ENCODE data around the gene CNOT3. TPM values are rescaled to one million over a fixed set of nuclear protein-coding genes. Genes with fewer than 3 reads are reported as not detected.
"Not testable (repeated sequence)": the region's sequence is repeated elsewhere in the genome, so short reads cannot be mapped to it uniquely, and the experiment has no call there.

CNOT3 gene
- total RNA-seq, 4 donors from 2014 or later: 22.4 to 30.3 (median 29.8) TPM

DNA sequence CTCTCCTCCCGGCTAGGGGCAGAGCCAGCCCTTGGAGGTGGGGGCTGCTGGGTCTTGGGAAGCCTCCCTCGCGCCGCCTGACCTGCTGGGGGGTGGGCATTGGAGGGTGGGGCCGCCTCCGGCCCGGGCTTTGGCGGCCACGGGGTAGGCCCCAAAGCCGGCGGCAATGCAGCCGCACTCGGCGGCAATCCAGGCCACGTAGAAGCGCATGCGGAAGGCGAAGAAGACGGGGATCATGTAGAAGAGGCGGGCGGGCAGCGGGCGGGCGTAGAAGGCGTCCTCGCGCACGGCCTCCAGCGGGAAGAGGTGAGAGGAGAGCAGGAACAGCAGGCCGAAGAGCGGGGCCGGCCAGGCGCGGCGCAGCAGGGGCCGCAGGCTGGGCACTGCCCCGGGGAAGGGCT is 43.1 kb downstream of the CNOT3 start:
- Histone ChIP-seq H3K4me3 (replicated peaks in 1 of 3) (no peak overlapping the region), H3K36me3 (no peaks in the 10 kb centered on the region), H3K27me3 (no peaks in the 10 kb centered on the region), H3K4me1 (no peaks in the 10 kb centered on the region), H3K9me3 (no peaks in the 10 kb centered on the region), H3K27ac (no peak overlapping the region)
- intact Hi-C loops (cut with DNase I): no loop called here
- no peak for DNase-seq
- TF ChIP-seq, protein P1, sequence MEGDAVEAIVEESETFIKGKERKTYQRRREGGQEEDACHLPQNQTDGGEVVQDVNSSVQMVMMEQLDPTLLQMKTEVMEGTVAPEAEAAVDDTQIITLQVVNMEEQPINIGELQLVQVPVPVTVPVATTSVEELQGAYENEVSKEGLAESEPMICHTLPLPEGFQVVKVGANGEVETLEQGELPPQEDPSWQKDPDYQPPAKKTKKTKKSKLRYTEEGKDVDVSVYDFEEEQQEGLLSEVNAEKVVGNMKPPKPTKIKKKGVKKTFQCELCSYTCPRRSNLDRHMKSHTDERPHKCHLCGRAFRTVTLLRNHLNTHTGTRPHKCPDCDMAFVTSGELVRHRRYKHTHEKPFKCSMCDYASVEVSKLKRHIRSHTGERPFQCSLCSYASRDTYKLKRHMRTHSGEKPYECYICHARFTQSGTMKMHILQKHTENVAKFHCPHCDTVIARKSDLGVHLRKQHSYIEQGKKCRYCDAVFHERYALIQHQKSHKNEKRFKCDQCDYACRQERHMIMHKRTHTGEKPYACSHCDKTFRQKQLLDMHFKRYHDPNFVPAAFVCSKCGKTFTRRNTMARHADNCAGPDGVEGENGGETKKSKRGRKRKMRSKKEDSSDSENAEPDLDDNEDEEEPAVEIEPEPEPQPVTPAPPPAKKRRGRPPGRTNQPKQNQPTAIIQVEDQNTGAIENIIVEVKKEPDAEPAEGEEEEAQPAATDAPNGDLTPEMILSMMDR (IDR thresholded peaks at IDR 0.05): no peak
- no peak for TF ChIP-seq POLR2A (IDR thresholded peaks at IDR 0.05)
- WGBS, 2 donors: 96% methylated on average over 36 to 37 of the region's 37 CpGs

DNA sequence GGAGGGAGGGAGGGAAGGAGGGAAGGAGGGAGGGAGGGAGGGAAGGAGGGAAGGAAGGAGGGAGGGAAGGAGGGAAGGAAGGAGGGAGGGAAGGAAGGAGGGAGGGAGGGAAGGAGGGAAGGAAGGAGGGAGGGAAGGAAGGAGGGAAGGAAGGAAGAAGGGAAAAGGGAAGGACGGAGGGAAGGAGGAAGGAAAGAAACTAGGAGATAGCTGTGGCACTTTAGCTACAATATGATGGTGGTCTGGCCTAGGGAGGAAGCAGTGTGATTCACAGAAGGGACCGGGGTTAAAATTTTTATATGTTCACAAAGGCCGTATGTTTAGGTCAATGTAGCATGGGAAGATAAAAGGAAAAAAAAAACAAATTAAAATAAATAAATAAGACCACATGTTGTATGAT is 44.3 kb downstream of the CNOT3 start:
- H3K36me3 ChIP-seq; H3K4me1 ChIP-seq; H3K4me3 ChIP-seq (replicated peaks in 1 of 3); DNase-seq; H3K27ac ChIP-seq; H3K27me3 ChIP-seq; intact Hi-C loops (cut with DNase I); H3K9me3 ChIP-seq: not testable (repeated sequence)
- 92 to 99% methylated on average over 3 of the region's 3 CpGs for WGBS, 2 donors

DNA sequence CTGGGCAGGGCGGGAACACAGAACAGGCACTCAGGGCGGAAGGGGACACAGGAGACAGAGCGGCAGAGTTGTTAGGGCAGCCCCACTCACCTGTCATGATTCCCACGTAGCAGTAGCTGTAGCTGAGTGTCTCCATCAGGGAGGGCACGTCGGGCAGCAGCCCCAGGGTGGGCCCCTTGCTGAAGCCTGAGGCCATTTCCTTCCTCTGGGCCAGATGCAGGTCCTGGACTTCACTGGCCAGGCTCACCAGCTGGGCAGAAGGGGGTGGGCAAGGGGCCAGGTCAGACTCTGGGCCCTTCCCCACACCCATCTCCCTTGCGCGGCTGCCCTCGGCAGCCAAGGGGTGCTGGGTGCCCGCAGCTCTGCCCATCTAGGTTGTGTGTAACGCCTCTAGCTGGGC is 45.9 kb downstream of the CNOT3 start:
- Histone ChIP-seq H3K27ac (no peak overlapping the region), H3K4me3 (replicated peaks in 1 of 3) (no peak overlapping the region), H3K36me3 (no peaks in the 10 kb centered on the region), H3K27me3 (no peaks in the 10 kb centered on the region), H3K4me1 (peaks cover 5 to 6% of the 10 kb centered on the region in 2 donors), H3K9me3 (no peaks in the 10 kb centered on the region)
- TF ChIP-seq, protein P1 (IDR thresholded peaks at IDR 0.05): no peak
- TF ChIP-seq POLR2A (IDR thresholded peaks at IDR 0.05): no peak
- DNase-seq: no peak
- intact Hi-C loops (cut with DNase I): no loop called here
- WGBS, 2 donors: 83 to 94% methylated on average over 6 to 11 of the region's 11 CpGs

DNA sequence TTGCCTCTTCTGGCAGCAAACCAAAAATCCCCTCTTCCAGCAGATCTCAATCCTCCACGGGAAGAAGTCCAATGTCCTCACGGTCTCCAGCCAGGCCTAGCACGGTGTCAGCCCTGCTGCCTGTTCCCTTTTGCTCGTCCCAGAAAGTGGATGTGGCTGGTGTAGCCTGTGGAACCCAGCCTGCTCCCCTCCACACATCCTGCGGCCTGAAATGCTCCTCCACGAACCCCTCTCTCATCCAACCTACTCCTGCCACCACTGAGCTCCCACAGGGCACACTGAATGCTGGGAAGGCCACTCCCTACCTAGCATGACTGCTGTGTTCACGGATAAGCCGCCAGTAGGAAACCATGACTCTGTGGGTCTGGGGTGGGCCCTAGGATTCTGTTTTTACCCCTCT is 48.8 kb downstream of the CNOT3 start:
- 86 to 92% methylated on average over 8 of the region's 8 CpGs for WGBS, 2 donors
- Histone ChIP-seq H3K4me3 (replicated peaks in 1 of 3) (no peak overlapping the region), H3K4me1 (peaks cover 10 to 11% of the 10 kb centered on the region in 2 donors), H3K9me3 (no peaks in the 10 kb centered on the region), H3K27ac (no peak overlapping the region), H3K27me3 (no peaks in the 10 kb centered on the region), H3K36me3 (no peaks in the 10 kb centered on the region)
- DNase-seq: no peak
- TF ChIP-seq, protein P1 (IDR thresholded peaks at IDR 0.05): no peak
- TF ChIP-seq POLR2A (IDR thresholded peaks at IDR 0.05): no peak
- intact Hi-C loops (cut with DNase I): no loop called here

DNA sequence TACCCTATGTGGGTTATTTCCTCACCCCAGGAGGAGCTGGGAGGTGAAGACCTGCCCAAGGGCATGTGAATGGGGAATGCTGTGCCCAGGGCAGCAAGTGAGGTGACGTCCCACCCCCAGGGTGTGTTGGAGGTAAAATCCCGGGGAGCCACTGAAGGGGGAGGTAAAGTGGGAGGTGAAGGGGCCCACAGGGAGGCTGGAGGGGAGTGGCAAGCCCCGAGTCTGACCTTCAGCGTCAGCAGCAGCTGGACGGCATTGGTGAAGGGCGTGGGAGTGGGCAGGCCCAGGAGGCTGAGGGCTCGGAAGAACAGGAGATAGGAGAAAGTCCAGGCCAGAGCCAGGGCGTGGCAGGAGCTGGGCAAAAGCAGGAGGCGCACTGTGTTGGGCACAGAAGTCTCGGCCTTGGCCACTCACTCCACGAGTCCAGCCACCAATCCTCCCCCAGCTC is 49.4 kb downstream of the CNOT3 start:
- WGBS, 2 donors: 92 to 94% methylated on average over 11 of the region's 11 CpGs
- Histone ChIP-seq H3K9me3 (no peaks in the 10 kb centered on the region), H3K27ac (no peak overlapping the region), H3K27me3 (no peaks in the 10 kb centered on the region), H3K36me3 (no peaks in the 10 kb centered on the region), H3K4me3 (replicated peaks in 1 of 3) (no peak overlapping the region), H3K4me1 (peaks cover 16 to 17% of the 10 kb centered on the region in 2 donors)
- intact Hi-C loops (cut with DNase I): no loop called here
- TF ChIP-seq, protein P1 (IDR thresholded peaks at IDR 0.05): no peak
- TF ChIP-seq POLR2A (IDR thresholded peaks at IDR 0.05): no peak
- DNase-seq: no peak
